HG02678 (cell line): Measurements from ENCODE around the gene HHEX.

ENCODE experiments used
- ATAC-seq: cut with Tn5 transposase; IDR thresholded peaks from one replicate; pipeline ENCODE4 v1.9.1; 2021; ENCODE audit warnings: mild to moderate bottlenecking, moderate library complexity; ENCODE audit not compliant: unreplicated experiment

The HHEX gene

GRCh38 chr10:92692697-92693533 is 3.2 kb downstream of the HHEX start:
- ATAC-seq, result no peak

- no peak for ATAC-seq
These were observed 3.8 kb downstream of the HHEX start for GRCh38 chr10:92693534-92693893.

- ATAC-seq, result no peak
These were observed 6.2 kb downstream of the HHEX start for GRCh38 chr10:92695679-92696605.

- no peak for ATAC-seq
These were observed 7.0 kb downstream of the HHEX start for GRCh38 chr10:92696606-92697383.

GRCh38 chr10:92697663-92698511 is 8.1 kb downstream of the HHEX start:
- ATAC-seq, result no peak

- no peak for ATAC-seq
These were observed 9.4 kb downstream of the HHEX start for GRCh38 chr10:92699193-92699517.

GRCh38 chr10:92699518-92700381 is 10.0 kb downstream of the HHEX start:
- no peak for ATAC-seq

- ATAC-seq, result no peak
These were observed 12.7 kb downstream of the HHEX start for GRCh38 chr10:92702301-92702916.

- no peak for ATAC-seq
These were observed 22.5 kb downstream of the HHEX start for GRCh38 chr10:92712016-92712889.

GRCh38 chr10:92714152-92714845 is 24.5 kb downstream of the HHEX start:
- no peak for ATAC-seq

- ATAC-seq, result no peak
These were observed 25.1 kb downstream of the HHEX start for GRCh38 chr10:92714872-92715271.

GRCh38 chr10:92719991-92720830 is 30.5 kb downstream of the HHEX start:
- no peak for ATAC-seq

GRCh38 chr10:92720831-92721165 is 31.0 kb downstream of the HHEX start:
- no peak for ATAC-seq

- ATAC-seq, result no peak
These were observed 32.6 kb downstream of the HHEX start for GRCh38 chr10:92722349-92722748.

- ATAC-seq, result no peak
These were observed 37.4 kb downstream of the HHEX start for GRCh38 chr10:92727141-92727540.

GRCh38 chr10:92727550-92727949 is 37.8 kb downstream of the HHEX start:
- no peak for ATAC-seq

GRCh38 chr10:92729886-92730285 is 40.1 kb downstream of the HHEX start:
- peak; percentile 90 for ATAC-seq
